Endothelial cell of umbilical vein (primary cell): ENCODE data around the gene ZBTB7C. TPM values are rescaled to one million over a fixed set of nuclear protein-coding genes. Genes with fewer than 3 reads are reported as not detected.

Experiments used
- BruUV-seq: library from RNA; stranded (reverse); fragments of 400-500 nt; replicated peaks from 2 replicates; lab custom pipeline; 2021; lab: Mats Ljungman, UMichigan
- CTCF ChIA-PET: fragments of 300-600, 350-600 bp; sonication (Branson Sonifier 250); formaldehyde crosslinking; loops from one replicate; lab custom pipeline; 2021; ENCODE audit warnings: antibody characterized with exemption, inconsistent platforms; lab: Charles Lee
- POLR2A ChIA-PET: fragments of 300-600, 350-600 bp; sonication (Branson Sonifier 250); formaldehyde crosslinking; loops from one replicate; lab custom pipeline; 2021; ENCODE audit warnings: antibody characterized with exemption, inconsistent platforms; lab: Charles Lee
- DNase-seq: peaks from one replicate; pipeline ENCODE4 v3.0.0-alpha.2; 2011; ENCODE audit warnings: low read depth, low spot score
- FAIRE-seq: peaks from 2 replicates; lab custom pipeline; 2011; peaks lifted over from hg19 to GRCh38; lab: Jason Lieb, UNC
- H2AFZ ChIP-seq: 2 replicates; pipeline ENCODE4 v1.6.0; 2012; ENCODE audit warnings: low read depth, low read length, control low read depth, inconsistent platforms
- H3K27ac ChIP-seq: 2 replicates; pipeline ENCODE4 v1.5.1; 2011; ENCODE audit warnings: low read depth, mild to moderate bottlenecking, control low read depth, low read length, moderate library complexity; ENCODE audit not compliant: insufficient read depth
- H3K27me3 ChIP-seq, 2 experiments: 2 replicates each; pipeline versions ENCODE4 v1.6.0 to v1.6.1; 2011; ENCODE audit warnings: low read length in 2 of 2, mixed read lengths in 1 of 2; ENCODE audit not compliant: control insufficient read depth in 2 of 2, insufficient read depth in 2 of 2
- H3K36me3 ChIP-seq, 2 experiments: 2 replicates in 1 of 2; 3 replicates in 1 of 2; pipeline ENCODE4 v1.5.1; 2011; ENCODE audit warnings: low read length in 2 of 2, mild to moderate bottlenecking in 1 of 2, moderate library complexity in 1 of 2; ENCODE audit not compliant: control insufficient read depth in 2 of 2, insufficient read depth in 2 of 2; ENCODE audit errors: extremely low read depth in 1 of 2
- H3K4me1 ChIP-seq: 3 replicates; pipeline ENCODE4 v1.5.1; 2011; ENCODE audit warnings: mild to moderate bottlenecking, low read length; ENCODE audit not compliant: control insufficient read depth, insufficient read depth; ENCODE audit errors: extremely low read depth
- H3K4me2 ChIP-seq: 2 replicates; pipeline ENCODE4 v1.6.1; 2011; ENCODE audit warnings: low read length, control low read depth, mixed read lengths; ENCODE audit not compliant: insufficient read depth
- H3K4me3 ChIP-seq, 3 experiments: fragments of 200-600 bp in 1 of 3; sonication (generic), shearing (Covaris generic) in 1 of 3; replicated peaks in 1 of 3; 2 replicates each; pipeline ENCODE4 v1.5.1; 2011 to 2016; ENCODE audit warnings: control low read depth in 3 of 3, low read length in 3 of 3, mild to moderate bottlenecking in 2 of 3, inconsistent platforms in 1 of 3, low read depth in 1 of 3, moderate library complexity in 1 of 3; ENCODE audit not compliant: insufficient read depth in 1 of 3
- H3K79me2 ChIP-seq: 2 replicates; pipeline ENCODE4 v1.6.0; 2012; ENCODE audit warnings: low read length, inconsistent platforms; ENCODE audit not compliant: control insufficient read depth, insufficient read depth
- H3K9ac ChIP-seq: replicated peaks from 2 replicates; pipeline ENCODE3; 2011; ENCODE audit warnings: low read length, control low read depth; ENCODE audit not compliant: insufficient read depth; ENCODE audit errors: extremely low read depth
- H3K9me1 ChIP-seq: replicated peaks from 3 replicates; pipeline ENCODE4 v1.6.0; 2011; ENCODE audit warnings: mild to moderate bottlenecking, low read length; ENCODE audit not compliant: control insufficient read depth, insufficient read depth; ENCODE audit errors: extremely low read depth
- H3K9me3 ChIP-seq: replicated peaks from 2 replicates; pipeline ENCODE4 v1.5.1; 2012; ENCODE audit warnings: low read length, inconsistent platforms; ENCODE audit not compliant: control insufficient read depth, insufficient read depth
- H4K20me1 ChIP-seq: replicated peaks from 2 replicates; pipeline ENCODE3; 2011; ENCODE audit warnings: mild to moderate bottlenecking, low read length; ENCODE audit not compliant: control insufficient read depth, insufficient read depth; ENCODE audit errors: extremely low read depth
- CTCF ChIP-seq, 2 donors: IDR thresholded peaks; 1 replicate in 1 of 2; 2 replicates in 1 of 2; pipeline ENCODE4 v1.5.1; 2011; ENCODE audit warnings: low read length in 2 of 2, mild to moderate bottlenecking in 2 of 2, moderate library complexity in 2 of 2, control low read depth in 1 of 2, inconsistent platforms in 1 of 2, low read depth in 1 of 2; ENCODE audit not compliant: insufficient read depth in 1 of 2; ENCODE audit errors: extremely low read depth in 1 of 2
- EZH2 ChIP-seq: IDR thresholded peaks from 2 replicates; pipeline ENCODE4 v1.6.1; 2012; ENCODE audit warnings: borderline replicate concordance, low read depth, mild to moderate bottlenecking, moderate library complexity, low read length, inconsistent platforms; ENCODE audit not compliant: severe bottlenecking
- FOS ChIP-seq: IDR thresholded peaks from 2 replicates; pipeline ENCODE4 v1.6.1; 2011; ENCODE audit warnings: mild to moderate bottlenecking, low read length, moderate library complexity, borderline replicate concordance; ENCODE audit not compliant: insufficient read depth
- GATA2 ChIP-seq: IDR thresholded peaks from 2 replicates; pipeline ENCODE4 v1.7.0; 2011; ENCODE audit warnings: low read depth, mild to moderate bottlenecking, moderate library complexity, mixed read lengths, low read length; ENCODE audit not compliant: insufficient read length, insufficient read depth
- JUN ChIP-seq: IDR thresholded peaks from 2 replicates; pipeline ENCODE4 v1.6.1; 2011; ENCODE audit warnings: borderline replicate concordance, low read depth; ENCODE audit not compliant: insufficient read length, insufficient read depth
- MAX ChIP-seq: IDR thresholded peaks from 2 replicates; pipeline ENCODE4 v1.6.1; 2011; ENCODE audit not compliant: insufficient read depth, insufficient read length
- MYC ChIP-seq: IDR thresholded peaks from one replicate; pipeline ENCODE4 v1.6.1; 2011; ENCODE audit warnings: mild to moderate bottlenecking, low read depth, low read length
- dilution Hi-C: fragments of 300-500 bp; cut with MboI; formaldehyde crosslinking; loops from one replicate; pipeline ENCODE4 v1.15.0; 2019; ENCODE audit warnings: low sequenced_read_pairs; ENCODE audit not compliant: extremely low pct_ligation_motif_present
- intact Hi-C: fragments of 100-400 bp; cut with micrococcal nuclease; formaldehyde crosslinking; loops from one replicate; pipeline ENCODE4 v1.10.0; 2022
- polyA plus RNA-seq, 4 experiments: library from polyadenylated mRNA; depleted of rRNA in 3 of 4; stranded (reverse) in 3 of 4; unstranded in 1 of 4; fragments of >200 nt; gene quantifications; 2 replicates each; pipeline versions ENCODE4 v1.2.1 to v1.2.3, GENCODE V29; 2011 to 2012; ENCODE audit warnings: missing spikeins in 1 of 4
- total RNA-seq: library from RNA; stranded (reverse); gene quantifications from 2 replicates; pipeline ENCODE4 v1.2.3, GENCODE V29; 2021

The ZBTB7C gene
- total and polyA plus RNA-seq, 2 donors (not counting 3 experiments of a cell fraction or from before 2014, with no cell fraction given) = not detected

DNA sequence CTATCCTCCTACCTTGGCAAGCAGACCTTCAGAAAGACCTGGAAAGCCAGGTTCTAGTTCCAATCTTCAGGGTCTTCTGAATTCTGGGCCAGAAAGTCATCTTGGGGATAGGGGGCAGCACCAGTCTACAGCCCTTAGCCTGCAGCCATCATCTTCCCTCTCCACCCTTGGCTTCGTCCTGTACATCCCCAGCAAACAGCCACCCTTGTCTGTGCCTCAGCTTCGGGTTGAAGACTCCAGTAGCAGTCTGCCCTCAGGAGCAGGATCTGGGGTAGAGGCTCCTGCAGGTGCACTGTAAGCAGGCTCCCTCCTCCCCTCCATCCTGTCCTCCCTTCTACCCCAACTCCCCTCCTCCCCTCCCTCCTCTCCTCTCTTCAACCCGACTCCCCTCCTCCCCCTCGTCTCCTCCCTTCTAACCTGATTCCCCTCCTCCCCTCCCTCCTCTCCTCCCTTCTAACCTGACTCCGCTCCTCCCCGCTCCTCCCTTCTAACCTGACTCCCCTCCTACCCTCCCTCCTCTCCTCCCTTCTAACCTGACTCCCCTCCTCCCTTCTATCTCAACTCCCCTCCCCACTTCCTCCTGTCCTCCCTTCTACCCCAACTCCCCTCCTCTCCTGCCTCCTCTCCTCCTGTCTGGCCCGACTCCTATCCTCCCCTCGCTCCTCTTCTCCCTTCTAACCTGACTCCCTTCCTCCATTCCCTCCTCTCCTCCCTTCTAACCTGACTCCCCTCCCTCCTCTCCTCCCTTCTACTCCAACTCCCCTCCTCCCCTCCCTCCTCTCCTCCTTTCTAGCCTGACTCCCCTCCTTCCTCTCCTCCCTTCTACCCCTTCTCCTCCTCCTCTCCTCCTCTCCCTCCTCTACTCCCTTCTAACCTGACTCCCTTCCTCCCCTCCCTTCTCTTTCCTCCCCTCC is 388.6 kb downstream of the ZBTB7C start:
- Histone ChIP-seq H3K9me3 (no peaks in the 10 kb centered on the region), H3K27me3 (peaks cover 2 to 23% of the 10 kb centered on the region in 2 experiments), H3K4me1 (peaks cover 10% of the 10 kb centered on the region), H3K27ac (no peak overlapping the region), H2AFZ (no peak overlapping the region), H3K36me3 (no peaks in the 10 kb centered on the region), H3K9ac (no peak overlapping the region), H4K20me1 (no peaks in the 10 kb centered on the region), H3K9me1 (no peaks in the 10 kb centered on the region), H3K4me2 (no peak overlapping the region), H3K79me2 (no peaks in the 10 kb centered on the region), H3K4me3 (no peak overlapping the region)
- POLR2A ChIA-PET = no interaction called here
- TF ChIP-seq JUN (no peak), EZH2 (no peak), GATA2 (no peak), CTCF (IDR thresholded peaks at IDR 0.05; ENCODE audit: extremely low read depth in 1 of 2, insufficient read depth in 1 of 2, low read depth in 1 of 2, low read length in 2 of 2) (no peak), MYC (no peak), MAX (no peak), FOS (no peak)
- intact Hi-C loops = no loop called here
- dilution Hi-C loops = no loop called here
- CTCF ChIA-PET = interaction anchor here (1.0 to 2.6 kb wide), 6 partner anchors 10 to 248 kb away, joined by 3 to 20 read pairs (median 10); no protein-coding TSS in a partner anchor
- DNase-seq (no peak), FAIRE-seq (no peak)
- no TSS peak for BruUV-seq
